CD4-positive, alpha-beta T cell treated with Interleukin-15 for 4 hours (primary cell): Measurements from ENCODE around the gene PPM1F.
"Not testable (repeated sequence)": the region's sequence is repeated elsewhere in the genome, so short reads cannot be mapped to it uniquely, and the experiment has no call there.

ENCODE experiments used
- DNase-seq: peaks from one replicate; pipeline ENCODE4 v3.0.0-alpha.2; 2020; ENCODE audit warnings: low spot score

Gene PPM1F

GRCh38 chr22:21889251-21889990 is 63.2 kb downstream of the PPM1F start:
- DNase-seq: no peak

- DNase-seq: no peak
Observed at GRCh38 chr22:21887841-21888240, 64.8 kb downstream of the PPM1F start.

GRCh38 chr22:21883930-21884329 is 68.7 kb downstream of the PPM1F start:
- DNase-seq: not testable (repeated sequence)

DNA sequence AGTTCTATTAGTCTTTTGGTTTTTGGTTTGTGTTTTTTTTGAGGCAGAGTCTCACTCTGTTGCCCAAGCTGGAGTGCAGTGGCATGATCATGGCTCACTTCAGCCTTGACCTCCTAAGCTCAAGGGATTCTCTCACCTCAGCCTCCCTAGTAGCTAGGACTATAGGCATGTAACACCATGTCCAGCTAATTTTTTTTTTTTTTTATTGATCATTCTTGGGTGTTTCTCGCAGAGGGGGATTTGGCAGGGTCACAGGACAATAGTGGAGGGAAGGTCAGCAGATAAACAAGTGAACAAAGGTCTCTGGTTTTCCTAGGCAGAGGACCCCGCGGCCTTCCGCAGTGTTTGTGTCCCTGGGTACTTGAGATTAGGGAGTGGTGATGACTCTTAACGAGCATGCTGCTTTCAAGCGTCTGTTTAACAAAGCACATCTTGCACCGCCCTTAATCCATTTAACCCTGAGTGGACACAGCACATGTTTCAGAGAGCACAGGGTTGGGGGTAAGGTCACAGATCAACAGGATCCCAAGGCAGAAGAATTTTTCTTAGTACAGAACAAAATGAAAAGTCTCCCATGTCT is 69.8 kb downstream of the PPM1F start:
- DNase-seq: not testable (repeated sequence)

GRCh38 chr22:21881841-21882753 is 70.6 kb downstream of the PPM1F start:
- DNase-seq: no peak

GRCh38 chr22:21876486-21877176 is 76.0 kb downstream of the PPM1F start:
- peak; percentile 64 for DNase-seq

DNA sequence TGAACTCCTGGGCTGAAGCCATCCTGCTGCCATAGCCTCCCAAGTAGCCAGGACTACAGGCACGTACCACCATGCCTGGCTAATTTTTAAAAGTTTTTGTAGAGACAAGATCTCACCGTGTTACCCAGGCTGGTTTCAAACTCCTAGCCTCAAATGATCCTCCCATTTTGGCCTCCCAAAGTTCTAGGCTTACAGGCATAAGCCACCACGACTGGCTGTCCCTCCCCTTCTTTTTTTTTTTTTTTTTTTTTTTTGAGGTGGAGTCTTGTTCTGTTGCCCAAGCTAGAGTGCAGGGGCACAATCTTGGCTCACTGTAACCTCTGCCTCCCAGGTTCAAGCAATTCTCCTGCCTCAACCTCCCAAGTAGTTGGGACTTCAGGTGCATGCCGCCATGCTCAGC is 77.7 kb downstream of the PPM1F start:
- DNase-seq: not testable (repeated sequence)

- no peak for DNase-seq
Observed at GRCh38 chr22:21873619-21874018, 79.0 kb downstream of the PPM1F start.

DNA sequence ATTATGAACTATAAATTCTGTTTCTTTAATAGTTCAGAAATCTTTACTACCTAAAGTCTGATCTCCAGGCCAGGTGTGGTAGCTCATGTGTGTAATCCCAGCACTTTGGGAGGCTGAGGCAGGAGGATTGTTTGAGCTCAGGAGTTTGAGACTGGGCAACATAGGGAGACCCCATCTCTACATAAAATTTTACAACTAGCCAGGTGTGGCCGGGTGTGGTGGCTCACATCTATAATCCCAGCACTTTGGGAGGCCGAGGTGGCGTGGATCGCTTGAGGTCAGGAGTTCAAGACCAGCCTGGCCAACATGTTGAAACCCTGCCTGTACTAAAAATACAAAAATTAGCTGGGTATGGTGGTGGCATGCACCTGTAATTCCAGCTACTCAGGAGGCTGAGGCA is 79.9 kb downstream of the PPM1F start:
- not testable (repeated sequence) for DNase-seq
